B cell (primary cell): ENCODE data around the gene FBXW4. TPM values are rescaled to one million over a fixed set of nuclear protein-coding genes. Genes with fewer than 3 reads are reported as not detected.

Source experiments
- ATAC-seq: fragments of 200-7000 bp; cut with Tn5 transposase; one replicate; pipeline ENCODE4 v1.10.0; 2021; ENCODE audit warnings: low read depth, mild to moderate bottlenecking, moderate number of reproducible peaks, moderate library complexity
- CTCF ChIA-PET: fragments of 350-600 bp; sonication (Branson Sonifier 250); formaldehyde crosslinking; loops from one replicate; lab custom pipeline; 2021; ENCODE audit warnings: antibody characterized with exemption, inconsistent platforms; lab: Charles Lee
- POLR2A ChIA-PET: fragments of 350-600 bp; sonication (Branson Sonifier 250); formaldehyde crosslinking; loops from one replicate; lab custom pipeline; 2021; ENCODE audit warnings: antibody characterized with exemption; lab: Charles Lee
- DNase-seq: peaks from one replicate; pipeline ENCODE4 v3.0.0; 2013
- H2AFZ ChIP-seq: 2 replicates; pipeline ENCODE4 v1.6.1; 2012; ENCODE audit warnings: mild to moderate bottlenecking, low read depth, low read length; ENCODE audit not compliant: insufficient read depth, poor library complexity, severe bottlenecking
- H3K27ac ChIP-seq, 2 donors: 1 replicate in 1 of 2; 2 replicates in 1 of 2; pipeline ENCODE4 v1.5.1; 2012 to 2013; ENCODE audit warnings: low read length in 2 of 2, mild to moderate bottlenecking in 2 of 2, moderate library complexity in 1 of 2
- H3K27me3 ChIP-seq, 4 experiments: fragments of 200-600 bp in 1 of 4; sonication (generic) in 1 of 4; replicated peaks in 1 of 4; 1 replicate in 2 of 4; 2 replicates in 2 of 4; pipeline versions ENCODE4 v1.6.1 to v1.7.0; 2013 to 2016; ENCODE audit warnings: low read length in 3 of 4, mild to moderate bottlenecking in 2 of 4, mixed read lengths in 1 of 4, moderate library complexity in 1 of 4; ENCODE audit not compliant: insufficient read depth in 4 of 4, control insufficient read depth in 3 of 4; ENCODE audit errors: control extremely low read depth in 1 of 4
- H3K36me3 ChIP-seq, 2 experiments: replicated peaks in 1 of 2; 1 replicate in 1 of 2; 2 replicates in 1 of 2; pipeline versions ENCODE4 v1.6.1 to v1.7.1; 2013; ENCODE audit warnings: low read length in 1 of 2; ENCODE audit not compliant: insufficient read depth in 2 of 2, control insufficient read depth in 1 of 2; ENCODE audit errors: control extremely low read depth in 1 of 2, extremely low read depth in 1 of 2
- H3K4me1 ChIP-seq, 2 donors: fragments of 200-600 bp in 1 of 2; sonication (generic) in 1 of 2; 1 replicate in 1 of 2; 2 replicates in 1 of 2; pipeline versions ENCODE4 v1.5.1 to v1.6.1; 2013 to 2017; ENCODE audit warnings: low read length in 2 of 2; ENCODE audit not compliant: control insufficient read depth in 2 of 2, insufficient read depth in 2 of 2
- H3K4me2 ChIP-seq: replicated peaks from 2 replicates; pipeline ENCODE3; 2012; ENCODE audit warnings: mild to moderate bottlenecking, low read depth, low read length; ENCODE audit not compliant: poor library complexity, severe bottlenecking
- H3K4me3 ChIP-seq, 5 experiments: fragments of 200-600 bp in 1 of 5; sonication (generic) in 1 of 5; 1 replicate in 3 of 5; 2 replicates in 2 of 5; pipeline versions ENCODE4 v1.5.1 to v1.7.0; 2011 to 2016; ENCODE audit warnings: low read length in 4 of 5, mild to moderate bottlenecking in 4 of 5, low read depth in 2 of 5, control low read depth in 1 of 5, moderate library complexity in 1 of 5; ENCODE audit not compliant: insufficient read depth in 1 of 5; ENCODE audit errors: control extremely low read depth in 1 of 5, extremely low read depth in 1 of 5
- H3K79me2 ChIP-seq: fragments of 200-600 bp; sonication (generic); one replicate; pipeline ENCODE4 v1.6.0; 2016; ENCODE audit warnings: low read length; ENCODE audit not compliant: control insufficient read depth, insufficient read depth
- H3K9ac ChIP-seq: fragments of 200-600 bp; sonication (generic); 2 replicates; pipeline ENCODE4 v1.6.1; 2017; ENCODE audit warnings: mild to moderate bottlenecking, low read length, moderate library complexity
- H3K9me3 ChIP-seq, 3 donors: one replicate each; pipeline versions ENCODE4 v1.6.1 to v1.7.1; 2013; ENCODE audit warnings: low read length in 2 of 3; ENCODE audit not compliant: control insufficient read depth in 2 of 3, insufficient read depth in 1 of 3; ENCODE audit errors: control extremely low read depth in 1 of 3
- H4K20me1 ChIP-seq: 2 replicates; pipeline ENCODE4 v1.6.0; 2012; ENCODE audit warnings: mild to moderate bottlenecking, low read length; ENCODE audit not compliant: insufficient read depth, control insufficient read depth, poor library complexity, severe bottlenecking
- H3K27ac Mint-ChIP-seq: one replicate; pipeline ENCODE4 v1.8.0; 2021; ENCODE audit warnings: mixed read lengths
- H3K27me3 Mint-ChIP-seq: one replicate; pipeline ENCODE4 v1.8.0; 2021; ENCODE audit warnings: mixed read lengths
- H3K4me1 Mint-ChIP-seq: one replicate; pipeline ENCODE4 v1.8.0; 2021; ENCODE audit warnings: mixed read lengths
- H3K4me3 Mint-ChIP-seq: one replicate; pipeline ENCODE4 v1.8.0; 2021; ENCODE audit warnings: mixed read lengths
- H3K9me3 Mint-ChIP-seq: one replicate; pipeline ENCODE4 v1.8.0; 2022; ENCODE audit warnings: mixed read lengths; ENCODE audit not compliant: insufficient read depth
- EZH2 ChIP-seq: IDR thresholded peaks from 2 replicates; pipeline ENCODE4 v1.6.1; 2012; ENCODE audit warnings: borderline replicate concordance, low read depth, mild to moderate bottlenecking, moderate library complexity, low read length; ENCODE audit not compliant: insufficient read depth, poor library complexity, severe bottlenecking
- WGBS: methylation state at CpG from one replicate; pipeline ENCODE4 v1.1.5; 2013; ENCODE audit warnings: missing lambda C conversion rate; ENCODE audit not compliant: insufficient coverage; 5-methylcytosine and 5-hydroxymethylcytosine counted together
- intact Hi-C: fragments of 100-400 bp; cut with micrococcal nuclease; formaldehyde crosslinking; loops from one replicate; pipeline ENCODE4 v1.10.0; 2022
- polyA plus RNA-seq: library from polyadenylated mRNA; depleted of rRNA; stranded (reverse); fragments of >200 nt; gene quantifications from 2 replicates; pipeline ENCODE4 v1.2.3, GENCODE V29; 2012
- total RNA-seq, 2 donors: library from RNA; stranded (reverse); fragments of 120-200 nt in 1 of 2; gene quantifications; 1 replicate in 1 of 2; 2 replicates in 1 of 2; pipeline versions ENCODE4 v1.2.3 to v1.2.4, GENCODE V29; 2013 to 2022
- TF ChIP-seq, protein P1 (sequence below): fragments of 200-600 bp; IDR thresholded peaks from one replicate; pipeline ENCODE4 v1.8.0; 2022; ENCODE audit warnings: antibody characterized with exemption, mild to moderate bottlenecking

FBXW4 gene
- total and polyA plus RNA-seq, 2 donors (not counting 1 experiment from before 2014, with no cell fraction given), result 72.9 to 99.6 TPM

DNA sequence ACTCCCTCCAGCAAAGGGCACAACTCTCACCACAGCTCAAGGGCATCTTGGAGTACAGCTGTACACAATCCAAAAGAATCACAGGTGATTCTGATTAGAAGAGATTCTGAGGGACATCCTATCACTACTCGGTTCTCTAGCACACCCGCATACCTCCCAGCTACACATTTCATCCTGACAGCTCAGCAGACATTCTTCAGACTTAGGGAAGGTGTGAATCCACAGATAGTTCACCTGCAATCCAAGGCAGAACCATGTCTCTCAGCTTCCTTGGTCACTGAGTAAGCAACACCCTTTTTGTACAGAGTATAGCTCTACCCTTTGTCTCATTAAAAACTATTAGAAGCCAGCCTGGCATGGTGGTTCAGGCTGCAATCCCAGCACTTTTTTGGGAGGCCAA, 26.8 kb upstream of the FBXW4 start:
- Histone ChIP-seq H3K27ac (no peak overlapping the region), H3K9me3 (peaks cover 0 to 6% (median 0%) of the 10 kb centered on the region in 3 donors), H3K36me3 (no peaks in the 10 kb centered on the region), H3K79me2 (no peaks in the 10 kb centered on the region), H3K4me3 (no peak overlapping the region), H3K27me3 (peaks cover 0 to 13% (median 2%) of the 10 kb centered on the region in 4 experiments), H3K9ac (no peak overlapping the region), H3K4me1 (no peaks in the 10 kb centered on the region), H2AFZ (no peak overlapping the region), H3K4me2 (no peak overlapping the region), H4K20me1 (no peaks in the 10 kb centered on the region)
- POLR2A ChIA-PET, result no interaction called here
- Mint-ChIP-seq H3K4me1 (peaks cover 2% of the 10 kb centered on the region), H3K27ac (no peak overlapping the region), H3K9me3 (no peaks in the 10 kb centered on the region), H3K27me3 (peaks cover 33% of the 10 kb centered on the region), H3K4me3 (no peak overlapping the region)
- intact Hi-C loops, result no loop called here
- ATAC-seq, result no peak
- no peak for TF ChIP-seq EZH2
- TF ChIP-seq, protein P1, sequence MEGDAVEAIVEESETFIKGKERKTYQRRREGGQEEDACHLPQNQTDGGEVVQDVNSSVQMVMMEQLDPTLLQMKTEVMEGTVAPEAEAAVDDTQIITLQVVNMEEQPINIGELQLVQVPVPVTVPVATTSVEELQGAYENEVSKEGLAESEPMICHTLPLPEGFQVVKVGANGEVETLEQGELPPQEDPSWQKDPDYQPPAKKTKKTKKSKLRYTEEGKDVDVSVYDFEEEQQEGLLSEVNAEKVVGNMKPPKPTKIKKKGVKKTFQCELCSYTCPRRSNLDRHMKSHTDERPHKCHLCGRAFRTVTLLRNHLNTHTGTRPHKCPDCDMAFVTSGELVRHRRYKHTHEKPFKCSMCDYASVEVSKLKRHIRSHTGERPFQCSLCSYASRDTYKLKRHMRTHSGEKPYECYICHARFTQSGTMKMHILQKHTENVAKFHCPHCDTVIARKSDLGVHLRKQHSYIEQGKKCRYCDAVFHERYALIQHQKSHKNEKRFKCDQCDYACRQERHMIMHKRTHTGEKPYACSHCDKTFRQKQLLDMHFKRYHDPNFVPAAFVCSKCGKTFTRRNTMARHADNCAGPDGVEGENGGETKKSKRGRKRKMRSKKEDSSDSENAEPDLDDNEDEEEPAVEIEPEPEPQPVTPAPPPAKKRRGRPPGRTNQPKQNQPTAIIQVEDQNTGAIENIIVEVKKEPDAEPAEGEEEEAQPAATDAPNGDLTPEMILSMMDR, result no peak
- CTCF ChIA-PET, result no interaction called here
- no peak for DNase-seq
- WGBS, result 89% methylated on average over 2 of the region's 2 CpGs

DNA sequence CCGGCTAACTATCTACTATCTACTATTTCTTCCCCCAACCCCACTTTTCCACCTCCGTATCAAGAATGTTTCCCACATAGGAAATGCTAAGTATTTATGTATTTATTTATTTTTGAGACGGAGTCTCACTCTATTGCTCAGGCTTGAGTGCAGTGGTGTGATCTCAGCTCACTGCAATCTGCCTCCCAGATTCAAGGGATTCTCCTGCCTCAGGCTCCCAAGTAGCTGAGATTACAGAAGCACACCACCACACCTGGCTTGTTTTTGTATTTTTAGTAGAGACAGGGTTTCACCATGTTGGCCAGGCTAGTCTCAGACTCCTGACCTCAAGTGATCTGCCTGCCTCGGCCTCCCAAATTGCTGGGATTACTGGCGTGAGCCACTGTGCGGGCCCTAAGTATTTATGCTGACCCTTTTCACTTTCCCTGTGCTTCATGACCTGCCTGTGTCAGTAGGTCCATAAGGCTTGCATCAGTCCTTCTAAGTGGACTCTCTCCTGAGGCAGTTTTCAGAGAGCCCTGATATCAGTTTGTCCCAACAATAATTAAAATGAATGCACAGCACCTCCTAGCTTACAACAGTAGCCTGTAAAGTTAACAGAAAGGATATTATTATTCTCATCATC, 25.7 kb upstream of the FBXW4 start:
- TF ChIP-seq, protein P1, result no peak
- TF ChIP-seq EZH2, result no peak
- no peak overlapping the region for H3K4me3 Mint-ChIP-seq
- no peak overlapping the region for H3K27ac Mint-ChIP-seq
- Histone ChIP-seq H3K4me3 (no peak overlapping the region), H4K20me1 (no peaks in the 10 kb centered on the region), H3K36me3 (no peaks in the 10 kb centered on the region), H3K4me1 (no peaks in the 10 kb centered on the region), H3K4me2 (no peak overlapping the region), H3K27me3 (peaks cover 0 to 13% (median 2%) of the 10 kb centered on the region in 4 experiments), H3K9me3 (peaks cover 0 to 6% (median 0%) of the 10 kb centered on the region in 3 donors), H2AFZ (no peak overlapping the region), H3K9ac (no peak overlapping the region), H3K79me2 (no peaks in the 10 kb centered on the region), H3K27ac (no peak overlapping the region)
- WGBS, result 97% methylated on average over 3 of the region's 6 CpGs
- no peak for ATAC-seq
- intact Hi-C loops, result no loop called here
- peaks cover 40% of the 10 kb centered on the region for H3K27me3 Mint-ChIP-seq
- ChIA-PET CTCF (no interaction called here), POLR2A (no interaction called here)
- no peaks in the 10 kb centered on the region for H3K9me3 Mint-ChIP-seq
- no peak for DNase-seq
- peaks cover 2% of the 10 kb centered on the region for H3K4me1 Mint-ChIP-seq
